ENCODE data around the gene ARSB. TPM values are rescaled to one million over a fixed set of nuclear protein-coding genes. Genes with fewer than 3 reads are reported as not detected.

Gene ARSB
- total RNA-seq, 6 donors from 2014 or later, result 9.8 to 24.1 (median 18.7) TPM

DNA sequence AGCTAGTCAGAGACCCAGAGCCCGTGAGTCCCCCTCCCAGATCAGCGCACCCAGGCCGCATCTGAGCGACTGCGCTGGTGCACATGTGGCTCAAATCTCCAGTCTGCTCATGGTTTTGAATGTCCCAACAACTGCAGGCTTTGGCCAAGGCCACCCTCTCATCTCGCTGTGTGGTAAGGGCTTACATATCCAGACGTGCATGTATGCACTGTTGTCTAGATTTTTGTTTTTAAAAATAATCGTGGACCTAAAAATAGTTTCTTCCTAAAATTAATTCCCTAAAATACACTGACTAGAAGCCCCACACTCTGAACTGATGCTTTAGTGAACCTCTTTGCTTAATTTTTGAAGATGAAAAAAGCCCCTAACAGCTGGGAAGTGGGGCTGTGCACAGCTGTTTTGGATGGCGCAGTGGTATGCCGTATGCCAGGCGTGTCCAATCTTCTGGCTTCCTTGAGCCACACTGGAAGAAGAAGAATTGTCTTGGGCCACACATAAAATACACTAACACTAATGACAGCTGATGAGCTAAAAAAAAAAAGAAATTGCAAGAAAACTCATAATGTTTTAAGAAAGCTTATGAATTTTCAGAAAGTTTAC is 193.5 kb downstream of the ARSB start:
- ATAC-seq (ENCODE audit: low FRiP score in 2 of 2), result no peak

DNA sequence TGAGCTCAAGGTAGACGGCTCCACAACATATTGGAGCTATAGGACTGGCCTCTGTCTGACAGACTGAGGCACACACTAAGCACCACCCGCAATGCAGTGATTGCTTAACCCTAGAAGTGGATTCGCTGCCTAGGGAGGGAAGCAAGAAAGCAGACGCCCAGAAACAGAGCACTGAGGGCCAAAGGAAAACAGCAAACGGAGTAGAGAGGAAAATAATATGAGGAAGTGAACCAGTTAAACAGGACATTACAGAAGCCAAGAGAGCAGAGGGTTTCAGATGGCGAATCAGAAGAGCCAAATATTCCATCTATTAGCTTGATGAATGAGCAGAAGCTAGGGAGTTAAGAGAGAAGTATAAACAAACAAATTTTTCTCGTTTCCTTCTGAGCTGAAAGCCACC is 197.3 kb downstream of the ARSB start:
- H3K27ac ChIP-seq, result peak overlapping the region in 2 of 4 donors; percentile 46 to 50
- 40 to 49% methylated on average over 7 of the region's 7 CpGs for WGBS, 2 donors
- no peaks in the 10 kb centered on the region for H3K36me3 ChIP-seq
- H3K9me3 ChIP-seq, result no peaks in the 10 kb centered on the region
- DNase-seq, result no peak
- peaks cover 0 to 7% (median 3%) of the 10 kb centered on the region in 4 donors for H3K4me1 ChIP-seq
- ATAC-seq (ENCODE audit: low FRiP score in 2 of 2), result peak in 1 of 2 donors; percentile 85
- TF ChIP-seq EP300 (IDR thresholded peaks at IDR 0.05) (no peak), POLR2AphosphoS5 (IDR thresholded peaks at IDR 0.05) (no peak), POLR2A (IDR thresholded peaks at IDR 0.05) (no peak)
- TF ChIP-seq, protein P1, sequence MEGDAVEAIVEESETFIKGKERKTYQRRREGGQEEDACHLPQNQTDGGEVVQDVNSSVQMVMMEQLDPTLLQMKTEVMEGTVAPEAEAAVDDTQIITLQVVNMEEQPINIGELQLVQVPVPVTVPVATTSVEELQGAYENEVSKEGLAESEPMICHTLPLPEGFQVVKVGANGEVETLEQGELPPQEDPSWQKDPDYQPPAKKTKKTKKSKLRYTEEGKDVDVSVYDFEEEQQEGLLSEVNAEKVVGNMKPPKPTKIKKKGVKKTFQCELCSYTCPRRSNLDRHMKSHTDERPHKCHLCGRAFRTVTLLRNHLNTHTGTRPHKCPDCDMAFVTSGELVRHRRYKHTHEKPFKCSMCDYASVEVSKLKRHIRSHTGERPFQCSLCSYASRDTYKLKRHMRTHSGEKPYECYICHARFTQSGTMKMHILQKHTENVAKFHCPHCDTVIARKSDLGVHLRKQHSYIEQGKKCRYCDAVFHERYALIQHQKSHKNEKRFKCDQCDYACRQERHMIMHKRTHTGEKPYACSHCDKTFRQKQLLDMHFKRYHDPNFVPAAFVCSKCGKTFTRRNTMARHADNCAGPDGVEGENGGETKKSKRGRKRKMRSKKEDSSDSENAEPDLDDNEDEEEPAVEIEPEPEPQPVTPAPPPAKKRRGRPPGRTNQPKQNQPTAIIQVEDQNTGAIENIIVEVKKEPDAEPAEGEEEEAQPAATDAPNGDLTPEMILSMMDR (IDR thresholded peaks at IDR 0.05), result no peak
- no peaks in the 10 kb centered on the region for H3K27me3 ChIP-seq
- H3K4me3 ChIP-seq, result no peak overlapping the region

More for the DNA sequence above, 193.5 kb downstream of the ARSB start:
- Histone ChIP-seq H3K27me3 (no peaks in the 10 kb centered on the region), H3K4me3 (no peak overlapping the region), H3K27ac (no peak overlapping the region), H3K9me3 (no peaks in the 10 kb centered on the region), H3K36me3 (no peaks in the 10 kb centered on the region), H3K4me1 (peaks cover 0 to 7% (median 3%) of the 10 kb centered on the region in 4 donors)
- TF ChIP-seq EP300 (IDR thresholded peaks at IDR 0.05) (no peak), POLR2A (IDR thresholded peaks at IDR 0.05) (no peak), POLR2AphosphoS5 (IDR thresholded peaks at IDR 0.05) (no peak)
- TF ChIP-seq, protein P1 (IDR thresholded peaks at IDR 0.05), result no peak
- 80 to 89% methylated on average over 11 of the region's 11 CpGs for WGBS, 2 donors
- DNase-seq, result peak in 1 of 2 donors; percentile 46

DNA sequence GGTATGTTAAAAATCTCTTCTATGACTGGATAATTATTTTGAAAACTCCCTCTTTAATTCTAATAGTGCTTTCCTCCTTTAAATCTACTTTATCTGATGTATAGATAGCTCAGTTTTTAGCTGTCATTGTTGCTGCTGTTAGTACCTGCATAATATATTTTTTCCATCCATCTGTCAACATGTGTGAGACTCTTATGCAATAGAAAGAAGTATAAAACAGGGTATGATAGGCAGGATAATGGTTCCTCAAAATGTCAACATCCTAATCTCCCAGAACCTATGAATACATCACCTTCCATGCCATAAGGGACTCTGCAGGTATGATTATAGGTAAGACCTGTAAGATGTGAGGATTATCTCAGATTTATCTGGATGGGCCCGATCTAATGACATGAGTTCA is 199.7 kb downstream of the ARSB start:
- Histone ChIP-seq H3K4me1 (peaks cover 0 to 7% (median 3%) of the 10 kb centered on the region in 4 donors), H3K36me3 (no peaks in the 10 kb centered on the region), H3K4me3 (no peak overlapping the region), H3K27me3 (no peaks in the 10 kb centered on the region), H3K9me3 (no peaks in the 10 kb centered on the region), H3K27ac (no peak overlapping the region)
- no peak for DNase-seq
- 86 to 93% methylated on average over 1 of the region's 1 CpG for WGBS, 2 donors
- TF ChIP-seq EP300 (IDR thresholded peaks at IDR 0.05), result no peak
- TF ChIP-seq, protein P1 (IDR thresholded peaks at IDR 0.05), result no peak
- no peak for TF ChIP-seq POLR2AphosphoS5 (IDR thresholded peaks at IDR 0.05)
- TF ChIP-seq POLR2A (IDR thresholded peaks at IDR 0.05), result no peak
- no peak for ATAC-seq (ENCODE audit: low FRiP score in 2 of 2)

DNA sequence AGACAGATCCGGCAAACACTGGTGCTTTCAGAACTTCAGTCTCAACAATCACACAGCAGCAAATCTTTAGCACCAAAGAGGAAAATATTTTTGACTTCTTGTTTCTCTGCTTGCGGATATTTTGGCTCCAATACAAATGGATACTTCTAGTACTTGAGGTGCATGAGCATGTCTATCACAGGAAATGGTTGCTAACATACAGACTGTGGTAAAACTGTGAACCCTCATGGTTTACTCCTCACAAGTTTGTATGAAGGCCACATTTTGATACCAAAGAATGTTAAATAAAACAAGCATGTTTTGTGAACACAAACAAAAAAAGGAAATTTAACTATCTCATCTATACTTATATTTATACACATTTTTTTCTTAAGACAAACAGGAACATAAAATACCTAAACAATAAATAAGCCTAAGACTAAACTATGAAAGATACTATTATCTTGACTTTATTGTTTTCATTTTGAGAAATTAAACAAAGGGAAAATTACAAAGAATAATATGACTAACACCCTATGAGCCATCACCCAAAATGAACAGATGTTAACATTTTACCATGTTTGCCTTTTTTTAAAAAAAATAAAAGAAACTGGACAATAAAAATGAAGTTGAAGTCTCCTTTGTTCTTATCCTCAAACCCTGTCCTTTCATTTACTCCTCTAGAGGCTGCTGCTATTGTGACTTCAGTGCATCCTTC is 201.5 kb downstream of the ARSB start:
- Histone ChIP-seq H3K27ac (peak overlapping the region in 1 of 4 donors; percentile 35), H3K4me3 (no peak overlapping the region), H3K27me3 (no peaks in the 10 kb centered on the region), H3K36me3 (no peaks in the 10 kb centered on the region), H3K9me3 (no peaks in the 10 kb centered on the region), H3K4me1 (peaks cover 0 to 7% (median 3%) of the 10 kb centered on the region in 4 donors)
- no peak for TF ChIP-seq EP300 (IDR thresholded peaks at IDR 0.05)
- DNase-seq, result no peak
- no peak for ATAC-seq (ENCODE audit: low FRiP score in 2 of 2)
- WGBS, 2 donors, result 44 to 52% methylated on average over 2 of the region's 2 CpGs

DNA sequence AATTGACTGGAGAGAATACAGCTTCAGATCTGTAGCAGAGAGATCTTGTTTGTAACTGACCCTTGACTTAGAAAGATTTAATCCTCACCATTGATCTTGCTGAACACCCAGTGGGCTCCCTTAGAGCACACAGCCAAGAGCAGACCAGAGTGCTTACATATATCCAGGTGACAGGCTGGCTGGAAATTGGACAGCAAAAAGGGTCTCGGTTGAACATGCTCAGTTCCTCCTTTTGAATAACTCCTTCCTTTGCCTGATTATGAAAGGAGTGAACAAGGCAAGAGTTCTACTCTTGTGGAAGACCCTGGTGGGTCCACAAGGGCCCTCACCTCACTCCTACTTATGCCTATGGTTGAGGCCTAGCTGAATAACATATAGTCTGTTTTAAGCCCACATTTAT is 202.4 kb downstream of the ARSB start:
- no peaks in the 10 kb centered on the region for H3K27me3 ChIP-seq
- peaks cover 0 to 5% (median 1%) of the 10 kb centered on the region in 4 donors for H3K4me1 ChIP-seq
- TF ChIP-seq, protein P1 (IDR thresholded peaks at IDR 0.05), result no peak
- TF ChIP-seq POLR2AphosphoS5 (IDR thresholded peaks at IDR 0.05) (no peak), POLR2A (IDR thresholded peaks at IDR 0.05) (no peak), EP300 (IDR thresholded peaks at IDR 0.05) (no peak)
- no peaks in the 10 kb centered on the region for H3K36me3 ChIP-seq
- no peak for ATAC-seq (ENCODE audit: low FRiP score in 2 of 2)
- no peak overlapping the region for H3K4me3 ChIP-seq
- no peaks in the 10 kb centered on the region for H3K9me3 ChIP-seq
- no peak for DNase-seq
- H3K27ac ChIP-seq, result no peak overlapping the region
- WGBS, 2 donors, result 60 to 93% methylated on average over 1 of the region's 1 CpG

All from upper lobe of left lung (tissue), 6 donors.